ENCODE measurements around the gene TTLL4. TPM values are rescaled to one million over a fixed set of nuclear protein-coding genes. Genes with fewer than 3 reads are reported as not detected.

The TTLL4 gene
- total RNA-seq, 1 experiment from 2014 or later, result 6.3 TPM

DNA sequence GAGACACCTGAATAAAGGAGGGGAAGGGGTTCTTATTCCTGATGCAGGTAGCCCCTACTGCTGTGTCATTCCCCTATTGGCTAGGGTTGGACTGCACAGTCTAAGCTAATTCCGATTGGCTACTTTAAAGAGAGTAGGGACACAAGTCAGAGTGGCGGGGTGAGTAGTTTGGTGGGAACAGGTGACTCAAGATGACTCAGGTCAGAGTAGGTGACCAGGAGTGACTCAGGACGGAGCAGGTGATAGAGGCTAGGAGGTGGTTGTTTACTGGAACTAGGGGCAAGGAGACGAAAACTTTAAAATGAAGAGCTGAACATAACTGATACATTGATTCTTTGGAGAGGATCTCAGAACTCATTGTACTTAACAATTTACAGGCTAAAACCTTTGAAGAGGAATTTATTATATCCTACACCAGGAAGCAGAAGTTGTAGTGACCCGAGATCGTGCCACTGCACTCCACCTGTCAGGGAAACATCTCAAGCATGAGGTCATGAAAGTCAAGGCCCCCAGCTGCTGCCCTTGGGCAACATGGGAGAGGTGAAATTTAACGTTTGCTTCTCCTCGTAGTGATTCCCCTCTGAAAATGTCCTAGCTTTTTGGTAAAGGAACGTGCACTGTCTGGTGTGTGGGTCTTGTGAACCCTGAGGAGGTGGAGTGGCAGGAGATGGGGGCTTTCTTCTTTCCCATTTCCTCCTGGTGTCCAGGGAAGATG, 66.8 kb downstream of the TTLL4 start:
- in situ Hi-C loops (cut with HindIII; ENCODE audit: low sequenced_read_pairs), result no loop called here
- no peak for DNase-seq (ENCODE audit: low spot score)

DNA sequence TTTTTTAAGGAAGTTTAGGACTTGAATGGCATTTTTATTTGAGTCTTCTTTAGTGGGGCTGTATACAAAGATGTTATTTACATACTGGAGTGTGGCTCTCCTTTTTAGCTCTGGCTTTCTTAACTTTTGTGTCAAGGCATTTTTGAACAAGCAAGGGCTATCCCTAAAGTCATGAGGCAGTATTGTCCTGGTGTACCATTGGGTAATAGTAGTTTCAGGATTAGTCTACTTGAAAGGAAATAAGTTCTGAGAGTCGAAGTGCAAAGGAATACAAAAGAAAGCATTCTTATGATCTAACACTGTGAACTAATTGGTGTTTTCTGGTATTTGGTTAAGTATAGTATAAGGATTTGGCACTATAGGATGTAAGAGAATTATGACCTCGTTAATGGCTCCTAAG, 69.4 kb downstream of the TTLL4 start:
- in situ Hi-C loops (cut with HindIII; ENCODE audit: low sequenced_read_pairs), result no loop called here
- DNase-seq (ENCODE audit: low spot score), result no peak

GRCh38 chr2:218780851-218781690, 70.4 kb downstream of the TTLL4 start:
- DNase-seq (ENCODE audit: low spot score), result no peak
- in situ Hi-C loops (cut with HindIII; ENCODE audit: low sequenced_read_pairs), result no loop called here

GRCh38 chr2:218781691-218782527, 71.3 kb downstream of the TTLL4 start, which contains the start of gene CYP27A1:
Gene CYP27A1 (plus strand): TSS chr2:218782147. CDS start chr2:218782183, 36 bp downstream.
- DNase-seq (ENCODE audit: low spot score), result no peak
- in situ Hi-C loops (cut with HindIII; ENCODE audit: low sequenced_read_pairs), result no loop called here

- no peak for DNase-seq (ENCODE audit: low spot score)
- in situ Hi-C loops (cut with HindIII; ENCODE audit: low sequenced_read_pairs), result no loop called here
Measured at GRCh38 chr2:218782528-218782844, 71.9 kb downstream of the TTLL4 start.

GRCh38 chr2:218783688-218784087, 73.1 kb downstream of the TTLL4 start:
- in situ Hi-C loops (cut with HindIII; ENCODE audit: low sequenced_read_pairs), result no loop called here

DNA sequence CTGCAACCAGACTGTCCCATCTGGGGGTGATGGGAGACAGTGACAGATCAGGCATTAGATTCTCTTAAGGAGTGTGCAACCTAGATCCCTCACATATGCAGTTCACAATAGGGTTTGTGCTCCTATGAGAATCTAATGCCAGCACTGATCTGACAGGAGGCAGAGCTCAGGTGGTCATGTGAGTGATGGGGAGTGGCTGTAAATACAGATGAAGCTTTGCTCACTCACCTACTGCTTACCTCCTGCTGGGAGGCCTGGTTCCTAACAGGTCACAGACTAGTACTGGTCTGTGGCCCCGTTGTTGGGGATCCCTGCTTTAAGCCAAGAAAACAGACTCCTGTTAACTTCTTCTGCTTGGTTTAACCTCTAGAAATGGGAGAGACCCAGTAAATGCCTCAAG, 74.5 kb downstream of the TTLL4 start:
- in situ Hi-C loops (cut with HindIII; ENCODE audit: low sequenced_read_pairs), result no loop called here
- DNase-seq (ENCODE audit: low spot score), result no peak

More at GRCh38 chr2:218783688-218784087, 73.1 kb downstream of the TTLL4 start:
- no peak for DNase-seq (ENCODE audit: low spot score)

GRCh38 chr2:218786133-218786532, 75.5 kb downstream of the TTLL4 start:
- in situ Hi-C loops (cut with HindIII; ENCODE audit: low sequenced_read_pairs), result no loop called here
- DNase-seq (ENCODE audit: low spot score), result no peak

DNA sequence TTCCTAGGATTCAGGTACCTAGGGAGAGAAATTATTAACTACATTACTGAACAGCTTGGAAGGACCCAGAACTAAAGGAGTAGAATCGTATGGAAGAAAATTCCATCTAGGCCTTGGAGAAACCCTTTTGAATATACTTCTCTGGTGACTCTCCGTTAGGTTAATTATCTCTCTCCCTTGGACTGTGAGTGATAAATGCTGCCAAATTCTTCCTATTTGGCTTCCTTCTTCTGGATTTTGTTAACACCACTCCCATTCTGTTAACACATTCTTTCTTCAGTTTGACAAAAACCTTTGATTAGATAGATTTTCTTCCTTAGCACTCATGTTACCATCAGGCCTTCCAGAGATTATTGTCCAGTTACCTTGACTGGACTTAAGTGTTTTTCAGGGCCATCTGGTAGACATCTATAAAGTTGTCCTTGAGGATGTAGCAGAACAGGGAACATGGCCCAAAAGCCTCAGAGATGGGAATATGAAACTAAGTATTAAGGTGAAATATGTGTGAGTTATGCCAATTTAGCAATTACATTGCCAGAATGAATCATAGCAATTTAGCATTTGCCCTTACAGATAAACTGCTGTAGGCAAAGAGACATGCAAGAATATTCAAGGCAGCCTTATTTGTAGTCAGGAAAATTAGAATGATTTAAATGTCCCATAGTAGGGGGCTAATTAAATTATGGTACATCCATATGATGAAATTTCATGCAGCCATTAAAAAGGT, 78.1 kb downstream of the TTLL4 start:
- in situ Hi-C loops (cut with HindIII; ENCODE audit: low sequenced_read_pairs), result no loop called here
- no peak for DNase-seq (ENCODE audit: low spot score)

DNA sequence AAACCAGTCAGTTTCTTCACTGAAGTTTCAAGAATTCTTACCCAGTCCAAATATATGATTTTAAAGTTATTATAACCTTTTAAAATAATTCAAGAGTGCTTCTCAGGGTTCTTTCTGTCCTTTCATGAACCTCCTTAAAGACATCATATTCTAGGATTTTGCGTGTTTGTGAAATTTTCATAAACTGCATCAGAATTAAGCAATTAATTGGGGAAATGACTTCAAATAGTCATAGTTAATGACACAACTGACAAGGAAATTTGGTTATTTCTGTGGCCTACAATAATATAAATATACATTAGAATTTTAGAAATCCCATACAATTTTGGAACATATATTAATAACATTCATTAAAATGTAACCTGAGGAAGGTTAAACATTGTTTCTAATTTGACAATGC, 81.8 kb downstream of the TTLL4 start:
- no peak for DNase-seq (ENCODE audit: low spot score)
- in situ Hi-C loops (cut with HindIII; ENCODE audit: low sequenced_read_pairs), result no loop called here

DNA sequence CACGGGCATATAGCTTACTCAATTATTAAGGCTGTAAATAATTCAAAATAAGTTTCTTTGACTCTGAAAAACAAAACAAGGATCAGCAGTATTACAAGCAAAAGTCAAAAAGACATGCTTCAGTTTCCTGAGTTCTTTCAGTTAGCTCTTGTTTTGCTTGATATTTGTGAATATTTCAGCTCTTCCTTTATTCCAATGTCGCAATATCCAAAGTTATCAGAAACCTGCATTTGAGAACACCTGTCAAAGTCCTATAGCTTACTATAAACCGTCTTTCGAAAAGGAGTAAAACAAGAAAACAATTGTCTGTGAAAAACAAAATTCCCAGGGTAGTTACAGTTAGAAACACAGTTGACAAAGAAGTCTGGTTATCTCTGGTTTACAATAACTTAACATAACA, 86.1 kb downstream of the TTLL4 start:
- DNase-seq (ENCODE audit: low spot score), result no peak
- in situ Hi-C loops (cut with HindIII; ENCODE audit: low sequenced_read_pairs), result no loop called here

GRCh38 chr2:218798767-218799504, 88.3 kb downstream of the TTLL4 start:
- no peak for DNase-seq (ENCODE audit: low spot score)
- in situ Hi-C loops (cut with HindIII; ENCODE audit: low sequenced_read_pairs), result no loop called here

DNA sequence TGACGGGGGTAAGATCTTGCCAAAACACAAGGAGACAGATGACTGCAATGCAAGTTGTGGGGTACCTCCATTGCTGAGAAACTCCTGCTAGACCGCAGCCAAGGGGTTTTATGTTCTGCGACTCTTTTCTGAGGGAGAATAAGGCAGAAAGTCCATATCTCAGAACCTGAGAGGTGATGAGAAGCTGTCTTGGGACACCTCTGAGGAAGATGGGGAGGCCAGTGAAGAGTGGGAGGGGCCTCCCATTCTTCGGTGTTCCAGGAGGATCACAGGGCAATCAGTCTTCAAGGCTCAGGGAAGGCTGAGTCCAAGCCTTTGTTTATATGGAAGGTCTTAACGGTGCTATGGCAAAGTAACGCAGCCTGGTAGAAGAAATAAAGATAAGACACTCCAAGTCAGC, 89.4 kb downstream of the TTLL4 start:
- no peak for DNase-seq (ENCODE audit: low spot score)
- in situ Hi-C loops (cut with HindIII; ENCODE audit: low sequenced_read_pairs), result no loop called here

DNA sequence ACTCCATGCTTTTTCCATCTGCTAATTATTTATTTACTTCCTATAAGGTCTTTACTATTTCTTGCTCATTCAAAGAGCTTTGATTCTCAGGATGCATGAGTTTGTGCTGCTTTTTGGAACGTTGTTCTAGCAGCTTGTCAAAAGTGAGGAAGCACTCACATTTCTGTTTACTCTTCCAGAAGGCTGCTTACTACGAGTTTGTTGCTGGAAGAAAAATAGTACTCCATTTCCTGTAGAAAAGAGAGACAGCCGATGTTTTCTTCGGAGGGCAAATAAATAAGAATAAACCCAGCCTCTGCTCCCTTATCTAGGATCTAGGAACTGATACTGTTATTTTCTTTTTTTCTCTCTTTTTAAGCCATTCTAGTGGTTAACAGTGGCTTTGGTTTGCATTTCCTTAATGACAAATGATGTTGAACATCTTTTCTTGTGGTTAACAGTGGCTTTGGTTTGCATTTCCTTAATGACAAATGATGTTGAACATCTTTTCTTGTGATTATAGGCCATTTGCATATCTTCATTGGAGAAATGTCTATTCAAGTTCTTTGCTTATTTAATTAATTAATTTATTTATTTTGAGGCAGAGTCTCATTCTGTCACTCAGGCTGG, 91.9 kb downstream of the TTLL4 start:
- in situ Hi-C loops (cut with HindIII; ENCODE audit: low sequenced_read_pairs), result no loop called here
- no peak for DNase-seq (ENCODE audit: low spot score)

- DNase-seq (ENCODE audit: low spot score), result no peak
- in situ Hi-C loops (cut with HindIII; ENCODE audit: low sequenced_read_pairs), result no loop called here
Measured at GRCh38 chr2:218804817-218805216, 94.2 kb downstream of the TTLL4 start.

All from G401 (cell line).